Ovary (tissue), 3 donors: Measurements from ENCODE around the gene PHACTR3.

ENCODE experiments used
- CTCF ChIP-seq, 3 donors: fragments of 450-650 bp in 2 of 3; fragments of 200-600 bp in 1 of 3; IDR thresholded peaks; one replicate each; pipeline versions ENCODE4 v1.5.1 to v1.8.0; 2016 to 2022; ENCODE audit warnings: antibody characterized with exemption in 3 of 3, mild to moderate bottlenecking in 1 of 3
- POLR2A ChIP-seq: fragments of 450-650 bp; IDR thresholded peaks from one replicate; pipeline ENCODE4 v1.6.1; 2017; ENCODE audit warnings: antibody characterized with exemption, mild to moderate bottlenecking, moderate library complexity
- donor health status: DM: no; HTN: no; CAD: no.

- TF ChIP-seq POLR2A, result no peak
- no peak for TF ChIP-seq CTCF (IDR thresholded peaks at IDR 0.05)
Observed at GRCh38 chr20:59818911-59819310, 214.6 kb downstream of the PHACTR3 start.
